GM18909 (cell line): ENCODE measurements around the gene BTBD7.

Source experiments
- ATAC-seq: cut with Tn5 transposase; IDR thresholded peaks from one replicate; pipeline ENCODE4 v1.9.1; 2021; ENCODE audit warnings: mild to moderate bottlenecking; ENCODE audit not compliant: unreplicated experiment, poor library complexity

BTBD7 gene

GRCh38 chr14:93305725-93306418, 27.0 kb downstream of the BTBD7 start:
- ATAC-seq, result no peak

GRCh38 chr14:93304771-93305170, 28.1 kb downstream of the BTBD7 start:
- no peak for ATAC-seq

GRCh38 chr14:93303659-93304058, 29.2 kb downstream of the BTBD7 start:
- ATAC-seq, result no peak

GRCh38 chr14:93302688-93303581, 29.9 kb downstream of the BTBD7 start:
- ATAC-seq, result no peak

- no peak for ATAC-seq
Observed at GRCh38 chr14:93301821-93302447, 30.9 kb downstream of the BTBD7 start.

- ATAC-seq, result no peak
Observed at GRCh38 chr14:93299866-93300265, 33.0 kb downstream of the BTBD7 start.

GRCh38 chr14:93299416-93299815, 33.4 kb downstream of the BTBD7 start:
- ATAC-seq, result no peak

- no peak for ATAC-seq
Observed at GRCh38 chr14:93295541-93296220, 37.2 kb downstream of the BTBD7 start.

GRCh38 chr14:93286212-93286890, 46.5 kb downstream of the BTBD7 start:
- ATAC-seq, result no peak

GRCh38 chr14:93285044-93285443, 47.8 kb downstream of the BTBD7 start:
- ATAC-seq, result no peak

GRCh38 chr14:93281937-93282336, 50.9 kb downstream of the BTBD7 start:
- ATAC-seq, result no peak

GRCh38 chr14:93280743-93281142, 52.1 kb downstream of the BTBD7 start:
- ATAC-seq, result no peak

GRCh38 chr14:93276031-93276716, 56.7 kb downstream of the BTBD7 start:
- no peak for ATAC-seq

GRCh38 chr14:93274055-93274806, 58.6 kb downstream of the BTBD7 start:
- ATAC-seq, result no peak

- ATAC-seq, result no peak
Observed at GRCh38 chr14:93271111-93271510, 61.7 kb downstream of the BTBD7 start.

GRCh38 chr14:93269341-93270068, 63.3 kb downstream of the BTBD7 start:
- ATAC-seq, result no peak

GRCh38 chr14:93268406-93268805, 64.4 kb downstream of the BTBD7 start:
- ATAC-seq, result no peak

GRCh38 chr14:93267149-93267711, 65.6 kb downstream of the BTBD7 start:
- ATAC-seq, result no peak
